Esophagus muscularis mucosa (tissue), 3 donors: ENCODE results near the gene CCDC83.

ENCODE experiments used
- CTCF ChIP-seq, 3 experiments: fragments of 200-600 bp in 2 of 3; fragments of 450-650 bp in 1 of 3; sonication (generic) in 2 of 3; IDR thresholded peaks; one replicate each; pipeline ENCODE4 v1.5.1; 2017 to 2019; ENCODE audit warnings: antibody characterized with exemption in 3 of 3, mild to moderate bottlenecking in 2 of 3, moderate library complexity in 1 of 3
- POLR2A ChIP-seq: fragments of 450-650 bp; IDR thresholded peaks from one replicate; pipeline ENCODE4 v1.6.1; 2017; ENCODE audit warnings: antibody characterized with exemption, moderate library complexity, mild to moderate bottlenecking, low read depth

GRCh38 chr11:85960678-85961077 is 105.5 kb downstream of the CCDC83 start:
- no peak for TF ChIP-seq CTCF (IDR thresholded peaks at IDR 0.05)
- no peak for TF ChIP-seq POLR2A
